Stimulated activated CD4-positive, alpha-beta T cell treated with anti-CD3 and anti-CD28 coated beads, Interleukin-4, amount 100 ng/mL, for 24 hours (primary cell): ENCODE data around the gene HOXC10.

Experiments
- DNase-seq: peaks from one replicate; pipeline ENCODE4 v3.0.0-alpha.2; 2020

Gene HOXC10

GRCh38 chr12:53992377-53992889 is 7.5 kb downstream of the HOXC10 start:
- no peak for DNase-seq

- DNase-seq, result no peak
Measured at GRCh38 chr12:53993162-53994008, 8.4 kb downstream of the HOXC10 start.

GRCh38 chr12:53994009-53994263 is 9.0 kb downstream of the HOXC10 start:
- DNase-seq, result no peak

- DNase-seq, result no peak
Measured at GRCh38 chr12:53994264-53995001, 9.5 kb downstream of the HOXC10 start.

GRCh38 chr12:53995002-53995377 is 10.0 kb downstream of the HOXC10 start:
- no peak for DNase-seq

GRCh38 chr12:53995378-53996239 is 10.7 kb downstream of the HOXC10 start:
- no peak for DNase-seq

- DNase-seq, result no peak
Measured at GRCh38 chr12:53996240-53997203, 11.6 kb downstream of the HOXC10 start.

- no peak for DNase-seq
Measured at GRCh38 chr12:53997204-53998109, 12.5 kb downstream of the HOXC10 start.

GRCh38 chr12:53998110-53998899 is 13.4 kb downstream of the HOXC10 start:
- no peak for DNase-seq

- no peak for DNase-seq
Measured at GRCh38 chr12:53998900-53999236, 13.9 kb downstream of the HOXC10 start.

GRCh38 chr12:53999559-54000115 is 14.7 kb downstream of the HOXC10 start:
- DNase-seq, result no peak

GRCh38 chr12:54000116-54001114 is 15.5 kb downstream of the HOXC10 start, which contains the start of gene HOXC9:
HOXC9 (plus strand) TSS chr12:54000161; CDS start chr12:54000189, 28 bp downstream.
- DNase-seq, result no peak

- no peak for DNase-seq
Measured at GRCh38 chr12:54001283-54002187, 16.6 kb downstream of the HOXC10 start.

- DNase-seq, result no peak
Measured at GRCh38 chr12:54002278-54002914, 17.4 kb downstream of the HOXC10 start.

- no peak for DNase-seq
Measured at GRCh38 chr12:54002915-54003389, 18.0 kb downstream of the HOXC10 start.

GRCh38 chr12:54003625-54004024 is 18.7 kb downstream of the HOXC10 start:
- no peak for DNase-seq
